Astrocyte (in vitro differentiated cells and primary cell): ENCODE data around the gene PADI4. TPM values are rescaled to one million over a fixed set of nuclear protein-coding genes. Genes with fewer than 3 reads are reported as not detected.

ENCODE experiments used
- DNase-seq: peaks from one replicate; pipeline ENCODE4 v3.0.0-alpha.2; 2010; ENCODE audit warnings: low read depth
- FAIRE-seq: peaks from 2 replicates; lab custom pipeline; 2011; peaks lifted over from hg19 to GRCh38; lab: Jason Lieb, UNC
- H2AFZ ChIP-seq: 2 replicates; pipeline ENCODE4 v1.6.0; 2012; ENCODE audit warnings: low read depth, low read length, inconsistent platforms
- H3K27ac ChIP-seq: 2 replicates; pipeline ENCODE4 v1.5.1; 2011; ENCODE audit warnings: low read depth, low read length, inconsistent platforms
- H3K27me3 ChIP-seq: 2 replicates; pipeline ENCODE4 v1.6.0; 2011; ENCODE audit warnings: low read length, inconsistent platforms; ENCODE audit not compliant: insufficient read depth
- H3K36me3 ChIP-seq: 2 replicates; pipeline ENCODE4 v1.5.1; 2011; ENCODE audit warnings: low read length, inconsistent platforms; ENCODE audit not compliant: insufficient read depth
- H3K4me1 ChIP-seq: 2 replicates; pipeline ENCODE4 v1.5.1; 2011; ENCODE audit warnings: low read length, inconsistent platforms; ENCODE audit not compliant: insufficient read depth
- H3K4me2 ChIP-seq: 2 replicates; pipeline ENCODE4 v1.6.0; 2012; ENCODE audit warnings: low read length, inconsistent platforms
- H3K4me3 ChIP-seq: 2 replicates; pipeline ENCODE4 v1.5.1; 2011; ENCODE audit warnings: low read depth, mild to moderate bottlenecking, low read length, inconsistent platforms; ENCODE audit not compliant: insufficient read depth
- H3K79me2 ChIP-seq: 2 replicates; pipeline ENCODE4 v1.6.0; 2012; ENCODE audit warnings: mild to moderate bottlenecking, low read length, inconsistent platforms; ENCODE audit not compliant: insufficient read depth
- H3K9ac ChIP-seq: 2 replicates; pipeline ENCODE4 v1.6.0; 2012; ENCODE audit warnings: mild to moderate bottlenecking, low read length, inconsistent platforms
- H3K9me3 ChIP-seq: 2 replicates; pipeline ENCODE4 v1.5.1; 2012; ENCODE audit warnings: low read depth, mild to moderate bottlenecking, low read length, inconsistent platforms; ENCODE audit not compliant: insufficient read depth
- H4K20me1 ChIP-seq: 2 replicates; pipeline ENCODE4 v1.6.0; 2012; ENCODE audit warnings: low read length, inconsistent platforms; ENCODE audit not compliant: insufficient read depth
- H3K27ac Mint-ChIP-seq: one replicate; pipeline ENCODE4 v1.8.0; 2021; ENCODE audit warnings: mild to moderate bottlenecking, mixed read lengths; ENCODE audit not compliant: unreplicated experiment
- H3K27me3 Mint-ChIP-seq: one replicate; pipeline ENCODE4 v1.8.0; 2021; ENCODE audit warnings: low read depth, mixed read lengths; ENCODE audit not compliant: unreplicated experiment
- H3K36me3 Mint-ChIP-seq: one replicate; pipeline ENCODE4 v1.8.0; 2021; ENCODE audit warnings: low read depth, mixed read lengths; ENCODE audit not compliant: unreplicated experiment
- H3K4me1 Mint-ChIP-seq: one replicate; pipeline ENCODE4 v1.8.0; 2021; ENCODE audit warnings: low read depth, mixed read lengths; ENCODE audit not compliant: unreplicated experiment
- H3K4me3 Mint-ChIP-seq: one replicate; pipeline ENCODE4 v1.8.0; 2021; ENCODE audit warnings: mild to moderate bottlenecking, moderate library complexity, mixed read lengths; ENCODE audit not compliant: unreplicated experiment
- H3K9me3 Mint-ChIP-seq: one replicate; pipeline ENCODE4 v1.8.0; 2021; ENCODE audit warnings: mild to moderate bottlenecking, mixed read lengths; ENCODE audit not compliant: unreplicated experiment
- CTCF ChIP-seq: IDR thresholded peaks from 2 replicates; pipeline ENCODE4 v1.5.1; 2011; ENCODE audit warnings: low read depth, mild to moderate bottlenecking, inconsistent platforms, low read length, moderate library complexity; ENCODE audit not compliant: insufficient read depth
- EZH2 ChIP-seq: IDR thresholded peaks from 2 replicates; pipeline ENCODE4 v1.6.1; 2012; ENCODE audit warnings: mild to moderate bottlenecking, low read length, inconsistent platforms; ENCODE audit not compliant: insufficient read depth
- total RNA-seq: library from RNA; stranded (reverse); gene quantifications from 2 replicates; pipeline ENCODE4 v1.2.1, GENCODE V29; 2021

The PADI4 gene
- total RNA-seq, 1 donor from 2014 or later = not detected

DNA sequence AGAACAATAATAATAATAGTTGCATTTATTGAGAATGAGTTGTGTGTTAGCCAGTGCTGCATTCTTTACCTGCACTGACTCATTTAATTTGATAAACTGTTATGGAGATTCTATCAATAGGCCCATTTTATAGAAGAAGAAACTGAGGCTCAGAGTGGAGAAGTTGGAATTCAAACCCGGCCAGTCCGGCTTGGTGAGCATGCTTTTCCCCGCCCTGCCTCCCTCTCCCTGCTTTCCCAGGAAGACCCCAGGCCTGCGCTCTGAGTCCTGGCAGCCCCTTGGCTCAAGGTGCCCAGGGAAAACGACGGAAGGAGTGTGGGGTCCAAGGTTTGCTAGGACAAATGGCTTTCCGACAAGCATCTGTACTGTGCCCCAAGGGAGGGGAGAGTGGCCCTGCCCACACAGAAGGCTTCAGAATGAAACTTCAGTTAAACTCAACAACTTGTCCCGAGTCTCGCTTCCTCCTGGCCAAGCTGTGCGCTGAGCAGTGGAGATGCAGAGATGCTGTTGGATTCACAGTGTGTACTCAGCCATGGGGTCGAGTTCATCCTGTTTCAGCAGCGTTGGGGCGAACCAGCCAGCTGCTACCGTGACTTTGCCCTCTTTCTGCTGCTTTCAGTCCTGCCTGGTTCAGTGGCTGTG lies 40.7 kb downstream of the PADI4 start:
- H3K9ac ChIP-seq = no peak overlapping the region
- H2AFZ ChIP-seq = peak overlapping the region; percentile 36
- peaks cover 5% of the 10 kb centered on the region for H3K36me3 Mint-ChIP-seq
- H3K9me3 Mint-ChIP-seq = peaks cover 16% of the 10 kb centered on the region
- TF ChIP-seq EZH2 (no peak), CTCF (no peak)
- no peaks in the 10 kb centered on the region for H4K20me1 ChIP-seq
- DNase-seq = no peak
- H3K4me3 ChIP-seq = no peak overlapping the region
- H3K4me1 ChIP-seq = peaks cover 6% of the 10 kb centered on the region
- no peaks in the 10 kb centered on the region for H3K9me3 ChIP-seq
- H3K36me3 ChIP-seq = no peaks in the 10 kb centered on the region
- FAIRE-seq = no peak
- H3K27me3 Mint-ChIP-seq = peaks cover 37% of the 10 kb centered on the region
- peaks cover 6% of the 10 kb centered on the region for H3K27me3 ChIP-seq
- peak overlapping the region; percentile 10 for H3K4me2 ChIP-seq
- H3K27ac ChIP-seq = no peak overlapping the region
- no peak overlapping the region for H3K27ac Mint-ChIP-seq
- H3K79me2 ChIP-seq = no peaks in the 10 kb centered on the region
- peaks cover 4% of the 10 kb centered on the region for H3K4me1 Mint-ChIP-seq
- H3K4me3 Mint-ChIP-seq = no peak overlapping the region

GRCh38 chr1:17350083-17350482 lies 42.1 kb downstream of the PADI4 start:
- Histone ChIP-seq H3K79me2 (no peaks in the 10 kb centered on the region), H3K9ac (no peak overlapping the region), H3K27me3 (peaks cover 6% of the 10 kb centered on the region), H3K36me3 (no peaks in the 10 kb centered on the region), H3K27ac (no peak overlapping the region), H3K4me3 (no peak overlapping the region), H3K4me1 (peaks cover 6% of the 10 kb centered on the region), H3K4me2 (no peak overlapping the region), H2AFZ (no peak overlapping the region), H3K9me3 (no peaks in the 10 kb centered on the region), H4K20me1 (no peaks in the 10 kb centered on the region)
- Mint-ChIP-seq H3K36me3 (peaks cover 5% of the 10 kb centered on the region), H3K4me1 (peaks cover 4% of the 10 kb centered on the region), H3K27me3 (peaks cover 41% of the 10 kb centered on the region), H3K9me3 (peaks cover 9% of the 10 kb centered on the region), H3K4me3 (no peak overlapping the region), H3K27ac (no peak overlapping the region)
- DNase-seq (no peak), FAIRE-seq (no peak)
- no peak for TF ChIP-seq CTCF
- no peak for TF ChIP-seq EZH2

DNA sequence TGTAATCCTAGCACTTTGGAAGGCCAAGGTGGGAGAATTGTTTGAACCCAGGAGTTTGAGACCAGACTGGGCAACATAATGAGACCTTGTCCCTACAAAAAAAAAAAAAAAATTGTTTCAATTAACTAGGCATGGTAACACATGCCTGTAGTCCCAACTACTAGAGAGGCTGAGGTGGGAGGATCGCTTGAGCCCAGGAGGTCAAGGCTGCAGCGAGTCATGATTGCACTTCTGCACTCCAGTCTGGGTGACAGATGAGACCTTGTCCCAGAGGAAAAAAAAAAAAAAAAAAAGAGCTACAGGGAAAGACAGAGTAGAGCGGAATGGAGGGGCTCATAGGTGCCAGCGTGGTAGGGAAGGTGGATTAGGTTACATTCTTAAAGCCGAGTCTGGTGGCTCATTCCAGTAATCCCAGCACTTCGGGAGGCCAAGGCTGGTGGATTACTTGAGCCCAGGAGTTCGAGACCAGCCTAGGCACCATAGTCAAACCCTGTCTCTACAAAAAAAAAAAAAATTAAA lies 43.0 kb downstream of the PADI4 start:
- H3K4me3 Mint-ChIP-seq = no peak overlapping the region
- FAIRE-seq (no peak), DNase-seq (no peak)
- H2AFZ ChIP-seq = no peak overlapping the region
- H4K20me1 ChIP-seq = no peaks in the 10 kb centered on the region
- H3K27ac ChIP-seq = no peak overlapping the region
- no peaks in the 10 kb centered on the region for H3K36me3 ChIP-seq
- no peak overlapping the region for H3K9ac ChIP-seq
- H3K4me3 ChIP-seq = no peak overlapping the region
- H3K9me3 ChIP-seq = no peaks in the 10 kb centered on the region
- no peak for TF ChIP-seq EZH2
- no peak for TF ChIP-seq CTCF
- H3K4me1 Mint-ChIP-seq = peaks cover 4% of the 10 kb centered on the region
- H3K27ac Mint-ChIP-seq = peak overlapping the region; percentile 14
- H3K36me3 Mint-ChIP-seq = no peaks in the 10 kb centered on the region
- H3K79me2 ChIP-seq = no peaks in the 10 kb centered on the region
- peaks cover 6% of the 10 kb centered on the region for H3K4me1 ChIP-seq
- peaks cover 40% of the 10 kb centered on the region for H3K27me3 Mint-ChIP-seq
- H3K9me3 Mint-ChIP-seq = no peaks in the 10 kb centered on the region
- no peak overlapping the region for H3K4me2 ChIP-seq
- H3K27me3 ChIP-seq = peaks cover 6% of the 10 kb centered on the region
